Ishikawa (cell line): Measurements from ENCODE around the gene PLCB4.

ENCODE experiments used
- CEBPB ChIP-seq: IDR thresholded peaks from 2 replicates; pipeline ENCODE4 v1.6.1; 2012
- CREB1 ChIP-seq: IDR thresholded peaks from 2 replicates; pipeline ENCODE4 v1.6.1; 2012; ENCODE audit warnings: low read depth
- EP300 ChIP-seq: IDR thresholded peaks from 2 replicates; pipeline ENCODE4 v1.6.1; 2012; ENCODE audit warnings: borderline replicate concordance
- FOXM1 ChIP-seq: IDR thresholded peaks from 2 replicates; pipeline ENCODE4 v1.6.1; 2012; ENCODE audit warnings: low read depth, borderline replicate concordance
- RAD21 ChIP-seq: IDR thresholded peaks from 2 replicates; pipeline ENCODE4 v1.6.1; 2012; ENCODE audit warnings: low read depth
- REST ChIP-seq: IDR thresholded peaks from 2 replicates; pipeline ENCODE4 v1.6.1; 2012; ENCODE audit warnings: low read depth, mild to moderate bottlenecking
- TAF1 ChIP-seq: IDR thresholded peaks from 2 replicates; pipeline ENCODE4 v1.6.1; 2012; ENCODE audit warnings: low read depth, mild to moderate bottlenecking
- ZBTB7A ChIP-seq: IDR thresholded peaks from 2 replicates; pipeline ENCODE4 v1.6.1; 2012; ENCODE audit warnings: low read depth

- TF ChIP-seq TAF1, result no peak
- no peak for TF ChIP-seq EP300
- TF ChIP-seq RAD21, result no peak
- TF ChIP-seq CEBPB, result no peak
- no peak for TF ChIP-seq CREB1
- TF ChIP-seq ZBTB7A, result no peak
- TF ChIP-seq FOXM1, result no peak
- TF ChIP-seq REST, result no peak
These were observed 191.1 kb downstream of the PLCB4 start for GRCh38 chr20:9260027-9260426.
